Muscle layer of duodenum (tissue), 2 donors: Measurements from ENCODE around the gene TLX1.

Experiments used
- H3K27ac ChIP-seq: one replicate; pipeline ENCODE4 v1.7.0; 2013; ENCODE audit warnings: mild to moderate bottlenecking, low read length
- H3K27me3 ChIP-seq: one replicate; pipeline ENCODE4 v1.7.0; 2013; ENCODE audit warnings: low read depth, mild to moderate bottlenecking, control low read depth, low read length
- H3K36me3 ChIP-seq, 2 donors: one replicate each; pipeline ENCODE4 v1.7.0; 2013; ENCODE audit warnings: low read length in 2 of 2, control low read depth in 1 of 2, mild to moderate bottlenecking in 1 of 2; ENCODE audit not compliant: insufficient read depth in 2 of 2, control insufficient read depth in 1 of 2
- H3K4me1 ChIP-seq, 2 donors: one replicate each; pipeline ENCODE4 v1.7.0; 2013; ENCODE audit warnings: low read length in 2 of 2, mild to moderate bottlenecking in 2 of 2, control low read depth in 1 of 2, moderate library complexity in 1 of 2; ENCODE audit not compliant: insufficient read depth in 2 of 2, control insufficient read depth in 1 of 2
- H3K4me3 ChIP-seq, 2 donors: one replicate each; pipeline ENCODE4 v1.7.0; 2013; ENCODE audit warnings: low read length in 2 of 2, low read depth in 1 of 2, mild to moderate bottlenecking in 1 of 2
- H3K9me3 ChIP-seq, 2 donors: one replicate each; pipeline ENCODE4 v1.7.0; 2013; ENCODE audit warnings: low read length in 2 of 2, control low read depth in 1 of 2, mild to moderate bottlenecking in 1 of 2; ENCODE audit not compliant: control insufficient read depth in 1 of 2
- donor health status: healthy.

TLX1 gene

GRCh38 chr10:101095550-101096213, 35.4 kb upstream of the TLX1 start:
- Histone ChIP-seq H3K27ac (no peak overlapping the region), H3K4me3 (no peak overlapping the region), H3K4me1 (no peaks in the 10 kb centered on the region), H3K27me3 (peaks cover 19% of the 10 kb centered on the region), H3K36me3 (no peaks in the 10 kb centered on the region), H3K9me3 (no peaks in the 10 kb centered on the region)

- H3K27ac ChIP-seq = no peak overlapping the region
- H3K9me3 ChIP-seq = no peaks in the 10 kb centered on the region
- H3K36me3 ChIP-seq = no peaks in the 10 kb centered on the region
- H3K27me3 ChIP-seq = peaks cover 15% of the 10 kb centered on the region
- H3K4me3 ChIP-seq = no peak overlapping the region
- H3K4me1 ChIP-seq = no peaks in the 10 kb centered on the region
These were observed 34.7 kb upstream of the TLX1 start for GRCh38 chr10:101096378-101096777.

- Histone ChIP-seq H3K4me3 (no peak overlapping the region), H3K9me3 (no peaks in the 10 kb centered on the region), H3K4me1 (no peaks in the 10 kb centered on the region), H3K36me3 (no peaks in the 10 kb centered on the region), H3K27me3 (peaks cover 22% of the 10 kb centered on the region), H3K27ac (no peak overlapping the region)
These were observed 33.2 kb upstream of the TLX1 start for GRCh38 chr10:101097881-101098280.

GRCh38 chr10:101099901-101100300, 31.2 kb upstream of the TLX1 start:
- peaks cover 18% of the 10 kb centered on the region for H3K27me3 ChIP-seq
- H3K27ac ChIP-seq = no peak overlapping the region
- no peaks in the 10 kb centered on the region for H3K36me3 ChIP-seq

GRCh38 chr10:101101372-101101881, 29.7 kb upstream of the TLX1 start:
- Histone ChIP-seq H3K27me3 (peaks cover 18% of the 10 kb centered on the region), H3K4me1 (no peaks in the 10 kb centered on the region), H3K27ac (no peak overlapping the region), H3K36me3 (no peaks in the 10 kb centered on the region), H3K9me3 (no peaks in the 10 kb centered on the region), H3K4me3 (no peak overlapping the region)

More at GRCh38 chr10:101099901-101100300, 31.2 kb upstream of the TLX1 start:
- Histone ChIP-seq H3K4me3 (no peak overlapping the region), H3K4me1 (no peaks in the 10 kb centered on the region), H3K9me3 (no peaks in the 10 kb centered on the region)

GRCh38 chr10:101103430-101103829, 27.7 kb upstream of the TLX1 start:
- H3K36me3 ChIP-seq = no peaks in the 10 kb centered on the region
- no peaks in the 10 kb centered on the region for H3K4me1 ChIP-seq
- no peak overlapping the region for H3K27ac ChIP-seq
- H3K27me3 ChIP-seq = peaks cover 18% of the 10 kb centered on the region
- H3K4me3 ChIP-seq = no peak overlapping the region
- no peaks in the 10 kb centered on the region for H3K9me3 ChIP-seq

- Histone ChIP-seq H3K4me3 (no peak overlapping the region), H3K27me3 (peaks cover 7% of the 10 kb centered on the region), H3K4me1 (no peaks in the 10 kb centered on the region), H3K36me3 (no peaks in the 10 kb centered on the region), H3K9me3 (no peaks in the 10 kb centered on the region), H3K27ac (no peak overlapping the region)
These were observed 24.7 kb upstream of the TLX1 start for GRCh38 chr10:101106351-101106750.

- H3K36me3 ChIP-seq = no peaks in the 10 kb centered on the region
- no peaks in the 10 kb centered on the region for H3K9me3 ChIP-seq
- no peak overlapping the region for H3K4me3 ChIP-seq
- no peak overlapping the region for H3K27ac ChIP-seq
- no peaks in the 10 kb centered on the region for H3K4me1 ChIP-seq
- H3K27me3 ChIP-seq = no peaks in the 10 kb centered on the region
These were observed 23.3 kb upstream of the TLX1 start for GRCh38 chr10:101107771-101108170.

GRCh38 chr10:101110856-101111523, 20.1 kb upstream of the TLX1 start:
- Histone ChIP-seq H3K4me1 (no peaks in the 10 kb centered on the region), H3K36me3 (no peaks in the 10 kb centered on the region), H3K27me3 (no peaks in the 10 kb centered on the region), H3K9me3 (no peaks in the 10 kb centered on the region), H3K4me3 (no peak overlapping the region), H3K27ac (no peak overlapping the region)

- no peak overlapping the region for H3K4me3 ChIP-seq
- no peak overlapping the region for H3K27ac ChIP-seq
- H3K4me1 ChIP-seq = no peaks in the 10 kb centered on the region
- no peaks in the 10 kb centered on the region for H3K9me3 ChIP-seq
- H3K27me3 ChIP-seq = no peaks in the 10 kb centered on the region
- H3K36me3 ChIP-seq = no peaks in the 10 kb centered on the region
These were observed 19.6 kb upstream of the TLX1 start for GRCh38 chr10:101111547-101111946.

GRCh38 chr10:101112799-101113594, 18.1 kb upstream of the TLX1 start:
- H3K9me3 ChIP-seq = no peaks in the 10 kb centered on the region
- H3K4me1 ChIP-seq = no peaks in the 10 kb centered on the region
- H3K27me3 ChIP-seq = no peaks in the 10 kb centered on the region
- no peaks in the 10 kb centered on the region for H3K36me3 ChIP-seq
- no peak overlapping the region for H3K27ac ChIP-seq
- no peak overlapping the region for H3K4me3 ChIP-seq
